Stimulated activated CD8-positive, alpha-beta memory T cell treated with anti-CD3 and anti-CD28 coated beads, Interleukin-15, amount 100 ng/mL, for 1 hour (primary cell): Measurements from ENCODE around the gene PARD3B.

Experiments
- DNase-seq: peaks from one replicate; pipeline ENCODE4 v3.0.0-alpha.2; 2020; ENCODE audit warnings: low read depth

Gene PARD3B

GRCh38 chr2:204964414-204964813 lies 419.1 kb downstream of the PARD3B start:
- no peak for DNase-seq

GRCh38 chr2:204966245-204966644 lies 421.0 kb downstream of the PARD3B start:
- no peak for DNase-seq

GRCh38 chr2:204967199-204967960 lies 422.1 kb downstream of the PARD3B start:
- DNase-seq = peak; percentile 5

DNA sequence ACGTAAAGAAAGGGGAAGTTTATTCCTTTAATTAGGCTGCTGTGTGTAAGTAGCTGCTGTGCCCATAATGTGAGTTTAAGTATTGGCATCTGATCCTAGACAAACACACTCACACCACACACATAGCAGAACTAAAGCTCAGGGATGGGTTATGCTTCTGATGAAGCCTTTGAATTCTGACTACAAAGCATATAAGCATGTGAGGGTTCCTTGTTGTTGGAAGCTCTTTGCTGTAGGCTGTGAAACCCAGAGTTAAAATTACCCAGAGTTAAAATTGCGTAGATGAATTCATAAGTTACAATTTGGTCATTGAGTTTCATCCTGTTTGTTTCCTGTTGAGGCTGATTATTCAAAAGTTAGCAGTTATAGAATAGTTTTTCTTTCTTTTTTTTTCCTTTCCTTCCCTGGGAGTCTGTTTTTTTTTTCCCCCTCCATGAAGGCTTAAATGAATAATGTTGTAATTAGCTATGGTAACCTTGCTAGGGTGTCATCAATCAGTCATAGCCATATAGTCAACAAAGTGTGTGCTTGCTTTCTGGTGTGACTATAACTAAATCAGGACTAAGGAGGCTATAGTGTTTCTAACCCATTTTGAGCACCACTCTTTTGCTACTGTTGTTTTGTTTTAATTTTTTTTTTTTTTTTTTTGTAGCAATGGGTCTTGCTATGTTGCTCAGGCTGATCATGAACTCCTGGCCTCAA lies 426.1 kb downstream of the PARD3B start:
- DNase-seq = no peak

GRCh38 chr2:204972161-204972560 lies 426.9 kb downstream of the PARD3B start:
- no peak for DNase-seq

DNA sequence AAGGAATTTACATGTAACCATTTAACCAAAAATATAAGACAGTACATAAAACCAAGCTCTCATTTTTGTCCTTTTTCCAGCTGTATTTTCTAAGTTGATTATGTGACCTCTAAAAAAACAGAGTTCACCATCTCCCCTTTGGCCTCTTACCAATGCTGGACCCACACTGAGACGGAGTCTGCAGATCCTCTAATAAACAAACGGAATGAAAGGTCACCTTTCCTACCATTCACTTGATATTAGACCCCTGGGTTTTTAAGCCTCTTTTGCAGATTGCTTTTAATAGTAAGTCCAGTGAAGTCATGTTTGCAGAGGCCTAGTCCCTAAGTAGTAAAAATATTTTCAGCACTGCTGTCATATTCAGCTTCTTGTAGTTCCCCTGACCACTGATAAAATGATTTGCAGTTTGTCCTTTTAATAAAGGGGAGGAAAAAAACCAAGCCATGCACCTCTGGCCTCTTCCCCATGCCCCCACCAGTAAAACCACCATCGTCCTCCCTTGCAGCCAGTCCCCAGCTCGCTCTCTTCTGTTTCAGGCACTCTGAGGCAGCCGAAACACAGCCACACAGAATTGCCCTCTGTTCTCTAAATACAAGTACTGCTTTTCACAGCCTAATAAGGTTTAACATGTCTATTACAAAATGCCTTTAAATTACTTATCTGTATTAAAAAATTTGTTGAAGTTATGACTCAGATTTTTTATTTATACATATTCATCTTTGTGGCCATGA lies 427.5 kb downstream of the PARD3B start:
- no peak for DNase-seq

GRCh38 chr2:204973616-204974015 lies 428.3 kb downstream of the PARD3B start:
- no peak for DNase-seq

- DNase-seq = no peak
Measured at GRCh38 chr2:204974487-204974886, 429.2 kb downstream of the PARD3B start.

DNA sequence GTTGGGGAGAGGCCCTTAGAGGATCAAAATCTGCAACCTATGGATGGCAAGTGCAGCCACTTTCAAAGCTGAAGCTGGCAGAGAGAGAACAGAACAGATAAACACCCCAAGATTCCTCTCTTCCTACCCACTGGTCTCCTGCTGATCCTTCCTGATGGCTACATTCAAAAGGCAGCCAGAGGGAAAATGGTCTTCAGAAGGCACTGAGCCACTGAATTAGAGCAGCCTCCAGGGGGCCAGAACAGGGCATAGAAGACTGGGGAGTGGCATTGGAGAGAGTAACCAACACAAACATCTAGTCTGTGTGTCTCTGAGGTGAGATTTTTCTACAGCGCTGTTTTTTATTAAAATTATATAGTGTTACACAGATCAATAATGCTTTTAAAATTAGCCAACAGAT lies 432.6 kb downstream of the PARD3B start:
- DNase-seq = no peak

- DNase-seq = no peak
Measured at GRCh38 chr2:204982303-204982702, 437.0 kb downstream of the PARD3B start.

DNA sequence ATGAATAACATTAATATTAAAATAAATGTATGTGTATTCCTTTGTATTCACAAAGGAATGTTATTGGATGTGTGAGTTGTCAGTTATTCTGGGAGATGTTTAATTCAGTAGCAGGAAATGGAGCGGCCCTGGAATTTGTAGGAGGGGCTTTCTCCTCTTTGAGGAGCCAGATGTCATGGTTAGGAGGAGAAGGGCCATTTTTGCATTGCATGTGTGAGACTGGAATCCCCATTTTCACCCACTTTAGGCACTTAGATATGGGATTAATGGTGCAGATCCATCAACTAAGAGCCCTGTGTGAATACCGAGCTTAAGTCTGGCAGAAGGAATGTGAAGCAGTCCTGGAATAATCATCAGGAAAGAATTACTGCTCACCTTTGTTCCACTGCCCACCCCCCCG lies 439.2 kb downstream of the PARD3B start:
- DNase-seq = no peak

- no peak for DNase-seq
Measured at GRCh38 chr2:204986641-204987040, 441.4 kb downstream of the PARD3B start.

GRCh38 chr2:204988836-204989235 lies 443.6 kb downstream of the PARD3B start:
- no peak for DNase-seq

- DNase-seq = no peak
Measured at GRCh38 chr2:204989877-204990276, 444.6 kb downstream of the PARD3B start.

DNA sequence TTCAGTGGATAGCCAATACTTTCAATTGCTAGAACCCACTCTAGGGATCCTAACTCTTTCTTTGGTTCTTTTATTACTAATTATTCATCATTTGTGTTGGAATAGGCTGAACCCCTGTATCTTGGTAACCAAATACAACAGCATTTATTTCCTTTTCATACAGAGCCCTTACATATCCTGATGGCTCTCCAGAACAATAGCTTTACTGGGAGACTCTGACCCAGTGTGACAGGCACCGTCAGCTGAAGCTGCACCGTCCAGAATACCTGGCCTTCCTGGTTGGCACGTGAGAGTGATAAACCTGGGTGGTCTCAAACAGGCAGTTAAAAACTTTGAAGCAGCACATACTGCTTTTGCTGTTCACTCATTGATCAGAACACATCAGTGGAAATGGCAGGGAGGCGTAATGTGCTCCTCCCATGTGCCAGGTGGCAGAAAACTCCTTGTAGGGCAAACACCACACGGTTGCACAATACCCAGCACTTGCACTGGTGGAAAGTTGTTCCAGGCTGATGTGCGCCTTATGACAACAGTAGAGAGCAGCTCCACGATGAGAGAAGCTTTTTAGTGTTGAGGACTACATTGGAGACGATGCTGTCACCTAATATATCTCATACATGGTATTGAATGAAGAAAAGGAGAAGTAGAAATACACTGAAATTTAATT lies 456.2 kb downstream of the PARD3B start:
- no peak for DNase-seq

DNA sequence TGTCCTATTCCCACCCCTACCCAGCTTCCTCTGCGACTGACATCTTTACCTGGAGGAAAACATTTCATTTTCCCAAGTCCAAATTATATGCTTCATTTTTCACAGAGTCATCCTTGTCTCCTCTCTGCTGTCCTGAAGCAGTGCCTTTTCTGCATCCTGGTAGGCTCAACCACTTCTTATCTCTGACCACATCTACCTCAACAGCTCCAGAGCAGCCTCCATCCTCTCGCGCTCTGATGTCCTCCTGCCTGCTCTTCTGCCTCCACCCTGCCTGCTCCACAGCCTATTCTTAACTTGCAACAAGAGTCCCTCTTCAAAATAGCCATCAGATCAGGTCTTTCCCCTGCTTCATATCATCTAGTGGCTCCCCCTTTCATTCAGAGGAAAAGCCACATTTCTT lies 457.1 kb downstream of the PARD3B start:
- no peak for DNase-seq

- no peak for DNase-seq
Measured at GRCh38 chr2:205003288-205003687, 458.0 kb downstream of the PARD3B start.

DNA sequence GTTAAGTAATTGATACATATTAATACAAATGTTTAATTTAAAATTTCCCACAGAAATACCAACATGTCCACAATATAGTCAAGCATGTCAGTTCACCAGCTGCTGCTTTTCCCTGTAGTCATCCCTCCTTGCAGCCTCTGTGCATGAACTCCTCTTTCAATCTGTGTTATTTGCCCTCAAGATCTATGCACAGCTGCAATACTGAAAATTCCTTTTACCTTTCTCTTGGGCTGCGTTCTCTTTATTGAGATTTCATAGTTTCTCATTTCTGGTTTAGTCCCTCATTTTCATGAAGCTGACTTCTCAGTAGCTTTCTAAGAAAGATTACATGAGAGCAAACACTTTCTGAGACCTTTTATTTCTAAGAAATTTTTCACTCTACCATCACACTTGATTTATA lies 464.9 kb downstream of the PARD3B start:
- no peak for DNase-seq

GRCh38 chr2:205011031-205011430 lies 465.8 kb downstream of the PARD3B start:
- no peak for DNase-seq

- no peak for DNase-seq
Measured at GRCh38 chr2:205012961-205013360, 467.7 kb downstream of the PARD3B start.

DNA sequence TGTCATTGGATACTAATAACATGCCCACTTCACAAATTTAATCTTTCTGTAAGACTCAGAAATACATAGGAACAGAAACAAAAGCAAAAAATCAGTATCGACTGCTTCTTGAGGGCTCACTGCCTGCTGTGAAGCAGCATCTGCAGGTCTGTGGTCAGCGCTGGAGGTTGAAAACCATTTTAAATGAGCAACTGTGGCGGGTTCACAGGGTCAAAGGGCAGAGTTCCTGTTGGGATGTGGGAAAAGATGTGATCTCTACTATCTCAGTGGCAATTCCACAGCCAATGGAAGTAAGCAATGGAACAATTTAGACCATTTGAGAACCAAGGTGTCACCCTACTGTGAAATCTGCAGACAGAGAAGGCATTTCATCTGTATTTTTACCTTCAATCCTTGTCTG lies 468.3 kb downstream of the PARD3B start:
- no peak for DNase-seq

- no peak for DNase-seq
Measured at GRCh38 chr2:205014201-205014600, 468.9 kb downstream of the PARD3B start.
